A549 treated with AZD2906 at 1 μM for 4 hours (cell line): ENCODE data around the gene NUP62CL. TPM values are rescaled to one million over a fixed set of nuclear protein-coding genes. Genes with fewer than 3 reads are reported as not detected.

Source experiments
- total RNA-seq: library from RNA; stranded (reverse); fragments of 200-300 nt; extraction: Qiagen RNA extraction; gene quantifications from 5 replicates; pipeline ENCODE4 v1.2.3, GENCODE V29; 2022

The NUP62CL gene
- total RNA-seq = 10.4 to 18.4 TPM (median 14.9 TPM) in 5 replicates

GRCh38 chrX:107205770-107206696, at the start of gene NUP62CL, which contains the start of gene DNAAF6:
TSS of gene NUP62CL (minus strand) at chrX:107206433. CDS start at chrX:107175146, 31,287 bp downstream.
TSS of gene DNAAF6 (plus strand) at chrX:107206611. CDS start at chrX:107212876, 6,265 bp downstream.

GRCh38 chrX:107118322-107119147, 87.7 kb downstream of the NUP62CL start, which contains the start of gene RBM41:
TSS of gene RBM41 (minus strand) at chrX:107118822. CDS start at chrX:107118773, 49 bp downstream.

Other genes starting within 250 kb of the NUP62CL start
- gene MORC4, start 206.2 kb downstream of the NUP62CL start, total RNA-seq = 26.1 to 40.3 TPM (median 28.0 TPM) in 5 replicates
- gene RBM41, start 87.6 kb downstream of the NUP62CL start, total RNA-seq = 7.3 to 11.2 TPM (median 9.0 TPM) in 5 replicates
- 0.06 TPM in 1 of 5 replicates, not detected in the others for gene DNAAF6, start 178 bp upstream of the NUP62CL start, total RNA-seq
- gene FRMPD3, start 243.2 kb upstream of the NUP62CL start, total RNA-seq = 0.09 to 0.15 TPM (median 0.12 TPM) in 5 replicates